Activated CD4-positive, alpha-beta T cell treated with anti-CD3 and anti-CD28 coated beads, Interleukin-2, amount 50 U/mL, for 16 hours (primary cell): Measurements from ENCODE around the gene YWHAE.
A peak's percentile ranks its signal among the peaks of the same experiment; 100 is the strongest.
"Not testable (repeated sequence)": the region's sequence is repeated elsewhere in the genome, so short reads cannot be mapped to it uniquely, and the experiment has no call there.

Source experiments
- DNase-seq: peaks from one replicate; pipeline ENCODE4 v3.0.0-alpha.2; 2020

The YWHAE gene

GRCh38 chr17:1324201-1324771 is 75.7 kb downstream of the YWHAE start:
- no peak for DNase-seq

GRCh38 chr17:1323336-1323735 is 76.7 kb downstream of the YWHAE start:
- no peak for DNase-seq

- no peak for DNase-seq
Measured at GRCh38 chr17:1322480-1322879, 77.5 kb downstream of the YWHAE start.

GRCh38 chr17:1322014-1322428 is 78.0 kb downstream of the YWHAE start:
- no peak for DNase-seq

GRCh38 chr17:1315891-1316403 is 84.1 kb downstream of the YWHAE start:
- DNase-seq, result no peak

- no peak for DNase-seq
Measured at GRCh38 chr17:1315409-1315808, 84.6 kb downstream of the YWHAE start.

GRCh38 chr17:1313270-1314005 is 86.6 kb downstream of the YWHAE start:
- no peak for DNase-seq

GRCh38 chr17:1312261-1312870 is 87.7 kb downstream of the YWHAE start:
- peak; percentile 20 for DNase-seq

GRCh38 chr17:1307829-1308228 is 92.2 kb downstream of the YWHAE start:
- not testable (repeated sequence) for DNase-seq

- DNase-seq, result no peak
Measured at GRCh38 chr17:1304962-1305563, 95.0 kb downstream of the YWHAE start.

GRCh38 chr17:1304522-1304921 is 95.5 kb downstream of the YWHAE start:
- DNase-seq, result no peak

- no peak for DNase-seq
Measured at GRCh38 chr17:1302761-1303160, 97.3 kb downstream of the YWHAE start.

- DNase-seq, result no peak
Measured at GRCh38 chr17:1301546-1301945, 98.5 kb downstream of the YWHAE start.

GRCh38 chr17:1300371-1300905 is 99.6 kb downstream of the YWHAE start:
- DNase-seq, result no peak

- no peak for DNase-seq
Measured at GRCh38 chr17:1299552-1300370, 100.3 kb downstream of the YWHAE start.

GRCh38 chr17:1298606-1299005 is 101.4 kb downstream of the YWHAE start:
- no peak for DNase-seq
